ENCODE measurements around the gene IGLON5.
A peak's percentile ranks its signal among the peaks of the same experiment; 100 is the strongest.

IGLON5 gene

DNA sequence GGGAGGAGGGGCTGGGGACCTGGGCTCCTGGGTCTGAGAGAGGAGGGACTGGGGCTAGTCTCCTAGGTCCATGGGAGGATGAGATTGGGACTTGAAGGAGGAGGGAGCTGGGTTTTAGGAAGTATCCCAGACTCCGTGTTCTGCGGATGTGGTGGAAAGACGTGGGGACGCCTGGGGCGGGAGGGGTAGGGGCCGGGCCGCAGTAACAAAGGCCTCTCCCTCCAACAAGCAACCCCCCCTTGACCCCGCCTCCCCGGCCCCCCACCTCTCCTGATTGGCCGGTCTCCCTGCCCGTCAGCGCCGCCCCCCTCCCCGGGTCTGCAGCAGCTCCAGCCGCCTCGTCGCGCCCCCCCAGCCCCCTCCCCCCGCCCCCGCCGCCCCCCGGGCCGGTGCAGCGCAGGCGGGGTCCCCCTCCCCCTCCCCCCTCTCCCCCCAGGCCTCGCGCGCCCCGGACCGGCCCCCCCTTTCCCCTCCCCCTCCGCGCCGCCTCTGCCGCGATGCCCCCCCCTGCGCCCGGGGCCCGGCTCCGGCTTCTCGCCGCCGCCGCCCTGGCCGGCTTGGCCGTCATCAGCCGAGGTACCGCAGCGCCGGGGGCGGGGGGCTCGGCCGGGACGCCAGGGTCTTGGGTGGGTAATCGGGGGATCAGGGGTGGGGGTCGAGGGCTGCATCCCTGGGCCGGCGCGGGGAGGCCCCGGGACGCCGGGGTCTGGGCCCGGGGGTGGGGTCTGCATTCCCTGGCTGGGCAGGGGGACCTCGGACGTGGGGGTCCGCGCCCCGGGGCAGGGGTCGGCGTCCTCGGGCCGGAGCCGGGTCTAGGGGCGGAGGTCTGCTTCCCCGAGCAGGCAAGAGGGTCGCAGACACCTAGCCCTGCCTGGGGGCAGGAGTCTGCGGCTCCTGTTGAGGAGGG lies at the start of gene IGLON5:
Gene IGLON5, plus strand, starts transcription at position 294 of the 907 bp plus-strand sequence. Its CDS starts 204 bp downstream, at position 498.
- no peak for DNase-seq

DNA sequence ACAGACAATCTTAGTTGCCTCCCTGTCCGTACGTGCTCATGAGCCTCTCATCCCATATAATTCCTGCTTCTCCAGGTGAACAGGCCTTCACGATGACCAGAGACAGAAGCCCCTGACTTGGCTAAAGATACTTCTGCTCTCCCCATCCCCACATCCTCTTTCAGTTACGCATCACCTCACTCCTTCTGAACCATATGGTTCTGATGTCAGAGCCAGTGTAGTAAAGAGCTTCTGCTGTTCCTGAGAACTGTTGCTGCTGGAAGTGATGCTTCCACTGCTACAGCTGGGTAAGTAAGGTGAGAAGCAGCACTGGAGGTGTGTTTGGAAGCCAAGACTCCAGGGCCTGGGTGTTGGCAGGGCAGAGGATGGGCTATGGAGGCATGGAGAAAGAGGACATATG lies 47.6 kb upstream of the IGLON5 start:
- DNase-seq = no peak

DNA sequence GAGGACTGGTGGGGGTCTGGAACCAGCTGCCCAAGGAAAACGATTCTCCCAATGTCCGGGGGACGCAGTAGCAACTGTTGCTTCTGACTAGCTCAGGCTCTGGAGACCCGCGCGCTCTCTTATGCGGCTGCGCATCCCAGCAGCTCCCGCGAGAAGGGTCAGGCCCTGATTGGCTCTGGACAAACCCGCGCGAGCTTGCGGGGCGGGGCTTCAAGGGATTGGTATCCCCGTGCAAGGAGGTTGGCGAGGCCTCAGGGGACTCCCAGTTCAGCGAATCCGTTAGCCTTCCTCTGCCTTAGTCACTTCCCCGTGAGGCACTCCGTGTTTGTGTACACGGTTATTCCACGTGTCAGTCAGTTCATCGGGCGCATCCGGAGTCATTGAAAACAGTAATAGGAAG lies 40.4 kb upstream of the IGLON5 start:
- DNase-seq = no peak

DNA sequence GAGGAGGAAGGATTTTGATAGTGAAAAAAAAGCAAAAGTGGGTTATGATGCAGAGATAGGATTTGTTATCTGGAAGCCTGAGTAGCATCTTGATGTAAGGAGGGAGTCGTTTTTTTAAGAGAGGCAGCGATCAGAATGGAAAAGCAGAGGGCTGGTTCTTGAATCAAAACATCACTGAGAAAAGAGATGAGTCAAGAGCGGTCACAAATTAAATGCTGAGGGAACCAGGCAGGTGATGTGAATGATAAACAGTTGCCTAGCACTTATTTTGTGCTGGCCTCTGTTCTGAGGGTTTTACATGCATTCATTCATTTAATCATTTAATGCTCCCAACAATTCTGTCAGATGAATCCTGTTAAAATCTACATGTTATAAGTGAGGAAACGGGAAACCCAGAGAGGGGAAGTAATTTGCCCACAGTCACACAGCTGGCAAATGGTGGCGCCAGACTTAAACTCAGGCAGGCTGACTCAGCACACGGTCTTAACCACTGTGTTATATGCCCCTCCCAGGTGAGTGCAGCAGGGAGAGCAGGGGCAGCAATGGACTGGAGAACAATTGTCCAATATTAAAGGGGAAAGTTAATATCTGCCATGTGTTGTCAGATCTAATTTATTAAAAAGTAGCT lies 39.1 kb upstream of the IGLON5 start:
- DNase-seq = no peak

DNA sequence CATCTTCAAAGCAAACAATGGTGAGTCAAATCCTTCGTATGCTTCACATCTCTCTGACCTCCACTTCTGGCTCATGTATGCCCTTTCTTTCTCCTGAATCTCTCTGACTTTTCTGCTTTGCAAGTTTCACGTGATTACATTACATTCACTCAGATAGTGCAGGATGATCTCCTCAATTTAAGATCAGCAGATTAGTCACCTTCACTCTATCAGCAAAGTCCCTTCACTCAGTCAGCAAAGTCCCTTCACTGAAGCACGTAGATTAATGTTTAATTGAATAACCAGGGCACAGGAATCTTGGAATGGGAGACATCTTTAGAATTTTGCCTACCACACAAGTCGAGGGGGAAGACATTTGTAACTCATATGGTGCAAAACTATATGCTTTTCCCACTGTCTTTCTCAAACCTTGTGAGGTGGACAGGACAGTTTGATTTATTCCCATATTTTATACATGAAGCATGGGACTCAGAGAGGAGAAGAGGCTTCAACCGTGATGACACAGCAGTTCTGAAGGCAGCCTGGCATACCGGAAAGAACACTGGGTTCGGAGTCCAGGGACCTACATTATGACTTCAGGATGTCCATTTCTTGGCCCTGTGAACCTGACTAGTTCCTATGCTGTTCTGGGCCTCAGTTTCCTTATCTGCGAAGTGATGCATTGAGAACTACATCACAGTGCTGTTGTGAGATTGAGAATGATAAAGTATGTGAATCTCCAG lies 37.2 kb upstream of the IGLON5 start:
- DNase-seq = no peak

DNA sequence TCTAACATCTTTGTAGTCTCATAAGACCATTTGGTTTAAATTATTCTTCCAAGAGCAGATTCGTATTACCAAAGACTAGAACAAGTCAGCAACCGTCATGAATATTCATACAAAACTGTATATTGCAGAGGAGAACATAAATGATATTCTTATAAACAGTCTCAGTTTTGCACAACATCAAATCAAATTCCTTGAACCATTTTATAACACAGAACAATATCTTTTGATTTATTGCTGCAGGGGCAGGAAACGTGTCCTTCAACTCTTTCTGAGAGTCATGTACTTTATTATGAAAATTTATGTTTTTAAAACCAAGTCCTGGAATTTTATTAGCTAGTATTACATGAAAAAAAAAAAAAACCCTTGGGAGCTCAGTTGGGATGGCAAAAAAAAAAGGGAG lies 34.3 kb upstream of the IGLON5 start:
- no peak for DNase-seq

DNA sequence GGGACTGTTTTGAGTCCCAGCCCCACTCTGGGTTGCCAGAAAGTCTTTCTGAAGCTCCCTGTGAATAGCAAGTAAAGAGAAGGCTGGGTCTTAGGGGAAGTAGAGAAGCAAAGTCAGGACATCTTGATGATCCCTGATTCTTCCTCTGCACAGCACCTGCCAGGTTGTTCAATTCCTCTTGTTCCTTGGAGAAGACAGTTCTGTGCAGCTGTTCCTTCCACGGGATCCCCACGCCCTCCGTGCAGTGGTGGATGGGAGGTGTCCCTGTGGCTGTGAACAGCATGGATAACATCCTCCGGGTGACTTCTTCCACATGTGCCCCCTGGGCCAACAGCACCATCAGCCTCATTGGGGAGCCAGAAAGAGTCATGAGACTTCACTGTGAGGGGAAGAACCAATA lies 29.1 kb upstream of the IGLON5 start:
- no peak for DNase-seq

DNA sequence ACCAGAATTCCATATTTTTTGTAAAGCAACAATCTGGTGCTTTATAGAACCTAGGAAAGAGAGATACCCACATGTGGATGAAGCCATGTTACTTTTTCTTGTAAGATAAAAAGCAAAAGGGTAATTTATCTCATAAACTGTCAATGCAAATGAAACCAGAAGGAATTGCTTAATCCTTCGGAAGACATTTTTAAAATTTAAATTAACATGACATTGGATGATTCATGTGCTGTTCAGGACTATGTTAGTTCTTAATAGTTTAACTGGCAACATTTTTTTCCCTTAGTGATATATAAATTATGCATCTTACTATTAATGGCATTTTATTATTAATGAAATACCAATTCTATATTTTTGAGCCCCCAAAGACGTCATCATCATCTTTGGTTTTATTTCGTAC lies 25.8 kb upstream of the IGLON5 start:
- DNase-seq = no peak

DNA sequence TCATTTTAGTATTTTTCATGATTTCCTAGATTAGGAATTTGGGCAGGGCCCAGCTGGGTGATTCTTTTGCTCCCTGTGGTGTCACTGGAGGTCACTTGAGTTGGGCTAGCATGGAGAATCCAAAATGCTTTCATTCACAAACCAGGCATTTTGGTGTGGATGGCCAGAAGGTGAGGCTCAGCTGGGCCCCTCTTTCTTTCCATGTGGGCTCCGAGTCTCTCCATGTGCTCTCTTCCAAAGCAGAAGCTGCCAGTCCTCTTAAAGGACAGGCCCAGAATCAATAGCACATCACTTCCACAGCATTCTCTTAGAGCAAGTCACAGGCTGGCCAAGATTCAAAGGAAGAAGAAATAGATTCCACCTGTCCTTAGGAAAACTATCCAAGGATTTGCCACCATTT lies 21.8 kb upstream of the IGLON5 start:
- no peak for DNase-seq

DNA sequence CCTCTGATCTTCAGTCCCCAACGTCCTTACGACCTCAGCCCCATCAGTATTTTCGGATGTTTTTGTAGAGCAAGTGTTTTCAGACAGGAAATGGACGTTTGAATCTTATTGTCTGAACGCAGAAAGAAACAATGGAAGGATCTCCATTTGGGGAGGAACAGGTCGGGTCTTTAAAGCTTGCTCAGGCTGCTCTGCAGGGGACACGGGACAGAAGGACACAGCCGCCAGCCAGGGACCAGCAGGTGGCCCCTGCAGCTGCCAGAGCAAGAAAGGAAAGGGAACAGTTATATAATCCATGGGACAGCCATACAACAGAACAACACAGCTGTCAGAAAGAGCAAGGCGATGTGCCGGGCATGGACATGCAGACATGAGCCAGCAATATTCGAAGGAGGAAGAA lies 18.5 kb upstream of the IGLON5 start:
- no peak for DNase-seq

DNA sequence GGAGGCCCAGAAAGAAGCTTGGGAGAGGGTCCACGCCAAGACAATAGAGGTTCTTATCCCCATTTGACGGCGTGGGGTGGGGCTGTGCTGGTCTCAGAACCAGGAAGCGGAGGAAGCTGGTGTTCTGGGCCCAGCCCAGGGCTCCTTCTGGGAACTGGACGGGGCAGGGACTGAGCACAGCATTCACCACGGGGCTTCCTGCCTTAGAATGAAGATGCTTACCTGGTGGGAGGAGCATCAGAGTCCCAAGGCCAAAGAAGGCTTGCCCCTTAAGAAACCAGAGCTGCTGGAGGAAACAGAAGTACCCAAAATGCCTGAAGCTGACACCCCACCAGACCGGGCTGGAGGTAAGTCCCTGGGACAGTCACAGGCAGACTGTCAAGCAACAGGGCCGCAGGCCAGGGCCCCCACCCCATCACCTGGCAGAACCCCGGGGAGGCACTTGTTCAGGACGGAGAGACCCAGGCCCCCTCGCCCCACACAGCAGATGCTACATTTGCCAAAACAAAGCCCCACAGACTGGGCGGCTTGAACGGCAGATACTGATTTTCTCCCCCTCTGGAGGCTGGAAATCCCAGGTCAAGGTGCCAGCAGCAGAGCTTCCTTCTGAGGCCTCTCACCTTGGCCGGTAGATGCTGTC lies 17.8 kb upstream of the IGLON5 start:
- no peak for DNase-seq

DNA sequence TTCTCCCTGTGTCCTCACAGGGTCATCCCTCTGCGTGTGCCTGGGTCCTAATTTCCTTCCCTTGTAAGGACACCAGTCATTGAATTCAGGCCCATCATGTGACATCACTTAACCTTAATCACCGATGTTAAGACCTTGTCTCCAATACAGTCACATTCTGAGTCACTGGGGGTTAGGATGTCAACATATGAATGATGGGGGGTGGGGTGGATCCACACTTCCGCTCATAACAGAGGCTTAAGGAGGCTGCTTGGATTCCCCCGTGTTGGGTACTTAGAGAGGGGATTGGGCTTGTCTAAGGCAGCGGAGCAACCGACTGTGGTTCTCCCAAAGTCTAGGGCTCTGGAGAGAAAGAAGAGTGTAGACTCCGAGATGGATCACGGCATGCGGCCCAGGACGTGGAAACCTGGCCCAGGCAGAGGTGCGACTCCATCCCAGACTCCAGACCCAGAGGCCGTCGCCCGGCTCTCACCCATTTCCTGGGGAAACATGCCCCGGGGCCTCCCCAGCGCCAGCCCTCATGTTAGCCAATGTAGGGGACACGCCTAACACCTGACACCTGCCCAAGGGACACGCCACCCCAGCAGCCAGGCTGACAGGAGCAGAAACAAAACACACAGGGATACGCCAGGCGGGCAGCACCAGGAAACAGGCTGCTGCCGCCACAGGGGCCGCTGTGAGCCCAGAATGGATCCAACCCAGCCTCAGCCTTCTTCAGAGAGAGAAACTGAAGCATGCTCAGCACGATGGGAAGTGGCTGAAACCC lies 17.1 kb upstream of the IGLON5 start:
- DNase-seq = no peak

DNA sequence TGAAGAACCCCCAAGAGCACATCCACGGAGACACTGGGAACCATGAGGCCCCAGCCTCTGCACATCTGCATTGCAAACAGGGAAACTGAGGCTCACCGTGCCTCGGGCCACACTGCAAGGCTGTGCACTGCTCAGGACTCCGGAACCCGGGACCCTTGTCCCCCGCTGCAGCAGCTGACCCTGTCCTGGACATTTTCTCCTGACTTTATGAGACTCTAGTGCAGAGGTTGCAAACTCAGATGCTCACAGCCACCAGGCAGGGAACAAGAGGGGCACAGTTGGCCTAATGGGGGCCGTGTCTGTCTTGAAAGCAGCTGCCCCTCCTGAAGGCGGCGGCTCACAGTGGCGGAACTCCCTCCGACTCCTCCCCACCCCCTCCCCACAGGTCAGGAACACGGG lies 16.5 kb upstream of the IGLON5 start:
- no peak for DNase-seq

DNA sequence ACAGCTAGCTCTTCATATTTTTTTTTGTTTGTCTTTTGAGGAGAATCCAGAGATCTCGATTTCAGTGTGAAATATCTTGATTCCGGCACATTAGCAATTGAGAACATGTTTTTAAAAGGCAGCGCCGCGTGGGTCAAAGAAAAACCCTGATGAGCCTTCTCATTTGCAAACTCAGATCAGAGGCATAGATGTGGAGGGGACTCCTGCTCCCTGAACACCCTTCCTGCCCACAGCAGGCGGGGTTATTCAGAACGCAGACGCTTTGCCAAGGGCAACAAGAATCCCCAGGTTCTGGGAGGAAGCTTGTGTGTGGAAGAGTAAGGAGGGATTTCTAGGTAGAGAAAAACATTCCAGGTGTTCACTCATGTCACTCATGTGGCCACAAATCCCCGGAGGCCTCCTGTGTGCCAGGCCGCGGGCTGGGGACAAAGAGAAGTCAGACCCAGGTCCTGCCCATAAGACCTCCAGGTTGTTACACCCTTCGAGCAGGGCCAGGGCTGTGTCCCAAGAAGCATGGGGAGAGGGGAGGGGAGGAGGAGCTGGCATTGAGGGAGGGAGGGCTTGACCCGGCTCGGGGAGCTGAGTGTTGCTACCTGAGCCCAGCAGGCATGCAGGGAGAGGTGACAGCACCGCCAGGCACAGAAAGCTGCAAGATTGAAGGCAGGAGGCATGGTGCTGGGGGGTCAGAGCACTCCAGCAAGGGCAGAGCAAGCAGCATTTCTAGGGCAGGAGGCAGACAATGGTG lies 15.9 kb upstream of the IGLON5 start:
- no peak for DNase-seq

DNA sequence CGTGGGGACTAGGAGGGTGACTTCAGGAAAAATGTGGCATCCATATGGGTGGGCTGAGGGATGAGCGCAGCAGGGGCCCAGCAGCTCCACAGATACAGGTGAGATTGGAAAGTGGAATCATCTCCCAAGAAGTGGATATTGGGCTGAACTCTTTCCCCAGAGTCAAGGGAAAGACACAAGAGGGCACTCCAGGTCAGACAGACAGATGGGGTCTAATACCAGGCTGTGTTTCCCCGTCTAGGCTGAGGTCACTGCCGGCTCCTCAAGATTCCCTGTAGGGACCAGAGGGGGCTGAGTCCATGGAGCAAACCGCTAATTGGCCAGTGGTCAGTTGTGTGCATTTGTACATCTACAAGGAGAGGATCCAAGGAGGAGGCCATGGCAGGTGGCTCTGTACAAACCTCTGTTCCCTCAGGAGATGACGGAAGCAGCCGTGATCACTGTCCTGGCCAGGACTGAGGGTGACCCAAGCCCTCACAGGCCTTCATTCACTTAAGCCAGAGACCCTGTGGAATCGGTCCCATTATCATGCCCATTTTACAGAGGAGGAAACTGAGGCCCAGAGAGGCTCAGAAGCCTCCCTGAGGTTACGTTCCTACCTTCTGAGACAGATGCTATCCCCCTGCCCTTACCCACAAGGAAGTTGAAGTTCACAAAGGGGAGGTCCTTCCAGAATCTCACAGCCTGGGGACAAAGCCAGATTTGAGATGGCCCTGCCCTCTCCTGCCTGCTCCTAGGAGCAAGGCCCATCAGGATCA lies 14.9 kb upstream of the IGLON5 start:
- DNase-seq = peak in 1 of 2 experiments; percentile 22

DNA sequence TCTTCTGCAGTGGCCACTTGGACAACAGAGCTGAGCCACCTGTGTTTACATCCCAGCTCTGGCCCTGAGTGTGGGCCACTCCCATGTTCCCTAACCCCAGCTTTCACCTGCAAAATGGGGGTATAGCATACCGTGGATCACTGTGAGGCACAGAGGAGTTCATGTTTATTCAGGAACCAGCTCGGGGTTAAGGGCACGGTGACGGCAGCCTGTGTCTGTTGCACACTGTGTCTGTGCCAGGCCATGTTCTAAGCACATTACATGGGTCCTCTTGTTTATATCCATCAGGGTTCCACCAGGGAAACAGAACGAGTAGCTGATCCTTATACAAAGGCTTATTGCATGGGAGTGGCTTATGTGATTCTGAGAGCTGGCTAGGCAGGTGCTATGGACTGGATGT lies 14.0 kb upstream of the IGLON5 start:
- no peak for DNase-seq

DNA sequence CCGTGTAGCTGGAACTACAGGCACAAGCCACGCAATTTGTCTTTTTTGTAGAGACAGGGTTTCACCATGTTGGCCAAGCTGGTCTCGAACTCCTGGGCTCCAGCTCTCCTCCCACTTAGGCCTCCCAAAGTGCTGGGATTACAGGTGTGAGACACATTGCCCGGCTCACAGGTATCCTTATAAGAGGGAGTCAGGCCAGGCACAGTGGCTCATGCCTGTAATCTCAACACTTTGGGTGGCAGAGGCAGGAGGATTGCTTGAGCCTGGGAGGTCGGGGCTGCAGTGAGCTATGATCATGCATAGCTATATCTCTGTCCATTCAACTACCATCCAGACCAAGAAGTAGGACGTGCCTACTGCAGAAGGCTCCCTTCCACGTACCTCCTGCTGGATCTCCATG lies 10.2 kb upstream of the IGLON5 start:
- DNase-seq = no peak

DNA sequence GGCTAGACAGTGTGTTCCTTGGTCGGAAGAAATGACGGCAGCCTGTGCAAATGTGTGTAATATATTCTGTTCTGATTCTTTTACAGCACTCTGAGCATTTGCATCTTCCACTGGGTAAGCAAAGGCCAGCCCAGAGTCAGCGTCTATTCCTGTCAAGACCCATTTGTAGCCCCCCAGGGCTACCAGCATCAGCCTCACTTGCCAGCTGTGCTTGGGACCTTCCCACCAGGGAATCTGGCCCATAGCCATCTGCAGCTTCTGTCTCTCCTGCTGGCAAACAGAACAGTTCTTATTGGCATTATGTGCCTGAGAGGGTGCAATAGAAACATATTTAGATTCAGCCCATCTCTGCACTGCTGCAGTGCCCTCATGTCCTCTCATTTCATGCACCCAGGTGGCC lies 6.0 kb upstream of the IGLON5 start:
- no peak for DNase-seq

DNA sequence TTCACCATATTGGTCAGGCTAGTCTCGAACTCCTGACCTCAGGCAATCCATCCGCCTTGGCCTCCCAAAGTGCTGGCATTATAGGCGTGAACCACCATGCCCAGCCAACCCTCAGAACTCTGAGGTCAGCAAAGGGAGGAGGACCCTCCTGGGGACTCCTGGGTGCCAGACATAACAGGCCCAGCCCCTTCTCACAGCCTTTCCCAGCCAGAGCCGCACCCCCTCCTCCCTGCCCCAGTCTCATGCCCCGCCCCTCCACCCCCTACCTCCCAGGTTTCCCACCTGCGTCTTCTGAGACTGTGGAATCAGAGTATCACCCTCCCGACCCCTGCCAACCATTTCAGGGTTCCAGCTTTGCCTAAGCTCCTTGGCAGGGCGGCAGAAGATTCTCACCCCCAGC lies 5.2 kb downstream of the IGLON5 start:
- no peak for DNase-seq

DNA sequence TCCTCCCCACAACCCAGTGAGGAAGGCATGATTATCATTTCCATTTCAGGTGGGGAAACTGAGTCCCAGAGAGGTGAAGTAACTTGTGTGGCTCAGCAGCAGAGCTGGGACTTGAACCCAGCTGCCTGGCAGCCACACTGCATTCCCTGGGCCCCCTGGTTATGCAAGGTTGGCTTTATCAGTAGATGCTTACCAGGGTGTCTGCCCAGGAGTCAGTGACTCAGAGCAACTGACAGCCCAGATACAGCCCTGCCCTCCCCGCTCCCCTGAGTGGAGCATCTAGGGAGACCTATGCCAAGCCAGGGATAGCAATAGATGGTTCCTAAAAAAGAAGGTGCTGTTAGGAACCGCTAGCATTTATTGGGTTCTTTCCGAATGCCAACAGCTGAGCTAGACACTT lies 5.9 kb downstream of the IGLON5 start:
- no peak for DNase-seq

DNA sequence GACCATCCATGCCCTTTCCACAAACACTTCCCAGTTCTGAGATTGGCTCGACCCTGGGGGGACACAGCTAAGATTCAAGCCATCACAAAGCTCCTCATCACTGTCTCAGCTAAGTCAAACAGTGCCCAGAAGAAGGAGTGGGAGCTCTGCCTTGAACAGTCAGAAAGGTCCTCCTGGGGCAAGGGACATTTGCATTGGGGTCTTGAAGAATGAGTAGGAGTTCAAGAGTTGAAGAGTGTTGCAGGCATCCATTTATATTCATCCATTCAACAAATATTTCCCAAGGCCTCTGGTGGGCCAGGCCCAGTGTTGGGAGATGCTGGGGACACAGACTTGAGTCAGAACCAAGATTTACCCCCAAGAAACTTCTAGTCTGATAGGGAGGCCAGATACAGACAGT lies 6.5 kb downstream of the IGLON5 start:
- DNase-seq = no peak
